ENCODE results near the gene FAR2.
"Not testable (repeated sequence)": the region's sequence is repeated elsewhere in the genome, so short reads cannot be mapped to it uniquely, and the experiment has no call there.

FAR2 gene

DNA sequence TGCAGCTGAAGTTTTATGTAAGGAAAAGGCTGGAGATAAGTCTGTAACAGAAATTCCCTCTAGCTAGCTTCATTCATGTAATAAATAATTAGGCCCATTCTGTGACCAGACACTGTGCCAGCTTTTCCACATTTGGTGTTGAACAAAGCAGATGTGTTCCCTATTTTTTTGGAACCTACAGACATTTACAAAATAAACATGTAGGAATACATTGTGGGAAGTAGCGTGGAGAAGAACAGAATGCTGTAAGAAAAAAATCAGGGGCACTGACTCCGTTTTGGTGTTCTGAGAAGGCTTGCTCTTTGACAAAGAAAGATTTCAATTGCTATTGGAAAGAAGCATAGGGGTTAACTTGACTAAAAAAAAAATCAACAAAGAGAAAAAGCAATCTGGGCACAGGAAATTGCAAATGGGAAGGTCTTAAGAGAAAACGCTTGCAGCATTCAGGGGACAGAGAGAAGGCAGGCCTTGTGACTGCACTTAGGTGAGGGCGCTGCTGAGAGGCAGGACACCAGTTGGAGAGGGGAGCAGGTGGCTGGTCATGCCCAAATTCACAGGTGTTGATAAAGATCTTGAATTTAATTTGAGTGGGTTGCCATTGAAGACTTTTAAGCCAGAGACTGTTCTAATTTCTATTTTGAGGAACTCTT, 4.0 kb downstream of the FAR2 start:
- no peak for DNase-seq (ENCODE audit: low spot score)

DNA sequence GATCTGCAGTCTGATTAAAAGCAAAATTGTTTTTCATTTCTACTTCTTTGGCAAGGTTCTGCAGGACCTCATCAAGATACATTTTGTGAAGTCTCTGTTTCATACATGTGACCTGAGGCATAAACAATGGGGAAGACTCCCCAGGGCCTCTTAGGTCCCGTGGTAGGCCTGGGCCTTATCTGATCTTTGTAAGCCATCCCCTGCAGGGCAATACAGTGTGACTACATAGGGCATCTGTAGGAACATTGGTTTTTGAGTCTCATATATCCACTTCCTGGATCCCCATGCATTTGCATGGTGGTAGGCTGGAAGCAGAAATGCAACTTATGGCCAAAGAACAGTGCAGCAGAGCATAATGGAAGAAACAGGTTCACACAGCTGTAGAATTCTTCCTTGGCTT, 6.0 kb downstream of the FAR2 start:
- DNase-seq (ENCODE audit: low spot score): no peak

- DNase-seq (ENCODE audit: low spot score): no peak
Observed at GRCh38 chr12:29157486-29157946, 8.4 kb downstream of the FAR2 start.

- DNase-seq (ENCODE audit: low spot score): no peak
Observed at GRCh38 chr12:29158115-29158763, 9.2 kb downstream of the FAR2 start.

GRCh38 chr12:29159661-29160060, 10.6 kb downstream of the FAR2 start:
- no peak for DNase-seq (ENCODE audit: low spot score)

GRCh38 chr12:29160230-29160629, 11.2 kb downstream of the FAR2 start:
- no peak for DNase-seq (ENCODE audit: low spot score)

GRCh38 chr12:29163146-29163545, 14.1 kb downstream of the FAR2 start:
- no peak for DNase-seq (ENCODE audit: low spot score)

DNA sequence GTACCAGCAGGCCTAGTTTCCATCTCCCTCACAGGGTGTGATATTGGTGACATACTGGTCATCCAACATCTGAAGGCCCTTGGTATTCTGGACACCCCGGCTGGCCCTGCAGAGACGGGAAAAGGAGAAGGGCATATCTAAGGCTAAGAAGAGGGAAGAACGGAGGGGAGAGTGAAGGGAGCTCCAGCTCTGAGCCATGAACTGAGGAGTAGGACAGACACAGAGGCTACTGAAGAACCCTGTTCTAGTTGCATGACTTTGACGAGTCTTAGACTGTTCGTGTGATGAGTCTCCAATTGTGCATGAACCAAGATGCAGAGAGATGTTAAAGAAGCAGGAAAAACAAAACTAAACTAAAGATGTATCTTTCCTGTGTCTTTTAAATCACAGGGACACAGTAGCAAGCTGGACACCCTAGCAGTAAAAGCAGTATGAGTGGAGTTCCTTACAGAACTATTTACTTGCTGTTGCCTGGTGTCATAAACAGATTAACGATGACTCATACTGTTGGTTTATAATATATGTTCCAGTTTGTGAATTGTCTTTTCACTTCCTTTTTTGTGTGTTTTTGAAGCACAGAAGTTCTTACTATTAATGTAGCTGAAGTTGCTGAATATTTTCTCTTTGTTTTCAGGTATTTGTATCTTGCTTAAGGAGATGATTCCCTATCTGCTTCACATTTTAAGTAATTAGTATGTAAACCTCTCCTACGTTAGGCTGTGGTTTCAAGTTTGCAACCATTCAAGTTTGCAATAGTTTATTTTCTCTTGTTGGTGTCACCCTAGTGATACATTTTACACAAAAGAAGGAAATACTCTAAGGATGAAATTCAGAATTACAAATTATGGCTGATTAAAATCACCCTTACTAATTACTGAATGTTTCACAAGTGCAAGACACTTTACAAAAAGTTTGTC, 15.7 kb downstream of the FAR2 start:
- no peak for DNase-seq (ENCODE audit: low spot score)

GRCh38 chr12:29167445-29167844, 18.4 kb downstream of the FAR2 start:
- no peak for DNase-seq (ENCODE audit: low spot score)

- DNase-seq (ENCODE audit: low spot score): no peak
Observed at GRCh38 chr12:29167988-29168387, 18.9 kb downstream of the FAR2 start.

- DNase-seq (ENCODE audit: low spot score): not testable (repeated sequence)
Observed at GRCh38 chr12:29169978-29170377, 20.9 kb downstream of the FAR2 start.

- DNase-seq (ENCODE audit: low spot score): not testable (repeated sequence)
Observed at GRCh38 chr12:29170478-29171084, 21.5 kb downstream of the FAR2 start.

- no peak for DNase-seq (ENCODE audit: low spot score)
Observed at GRCh38 chr12:29171421-29172258, 22.6 kb downstream of the FAR2 start.

GRCh38 chr12:29176941-29177340, 27.9 kb downstream of the FAR2 start:
- DNase-seq (ENCODE audit: low spot score): no peak

- DNase-seq (ENCODE audit: low spot score): not testable (repeated sequence)
Observed at GRCh38 chr12:29182247-29182646, 33.2 kb downstream of the FAR2 start.

GRCh38 chr12:29187756-29188155, 38.7 kb downstream of the FAR2 start:
- DNase-seq (ENCODE audit: low spot score): no peak

- DNase-seq (ENCODE audit: low spot score): no peak
Observed at GRCh38 chr12:29191267-29191850, 42.3 kb downstream of the FAR2 start.

DNA sequence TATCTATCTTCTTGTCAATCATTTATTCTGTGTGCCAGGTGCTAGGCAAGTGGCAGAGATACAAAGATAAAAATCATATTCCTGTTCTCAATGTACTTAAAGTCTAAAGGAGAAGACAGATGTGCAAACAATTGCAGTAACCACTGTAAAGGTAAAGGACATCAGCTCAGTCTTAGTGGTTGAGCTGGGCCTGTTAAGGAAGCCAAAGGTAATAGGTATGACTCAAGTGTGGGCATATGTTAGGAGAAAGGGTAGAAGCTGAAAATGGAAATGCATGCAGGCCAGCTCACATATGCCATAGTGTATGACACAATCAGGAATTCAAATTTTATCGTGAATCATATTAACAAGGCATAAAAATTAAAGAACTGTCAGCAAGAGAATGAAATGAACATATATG, 49.8 kb downstream of the FAR2 start:
- DNase-seq (ENCODE audit: low spot score): no peak

DNA sequence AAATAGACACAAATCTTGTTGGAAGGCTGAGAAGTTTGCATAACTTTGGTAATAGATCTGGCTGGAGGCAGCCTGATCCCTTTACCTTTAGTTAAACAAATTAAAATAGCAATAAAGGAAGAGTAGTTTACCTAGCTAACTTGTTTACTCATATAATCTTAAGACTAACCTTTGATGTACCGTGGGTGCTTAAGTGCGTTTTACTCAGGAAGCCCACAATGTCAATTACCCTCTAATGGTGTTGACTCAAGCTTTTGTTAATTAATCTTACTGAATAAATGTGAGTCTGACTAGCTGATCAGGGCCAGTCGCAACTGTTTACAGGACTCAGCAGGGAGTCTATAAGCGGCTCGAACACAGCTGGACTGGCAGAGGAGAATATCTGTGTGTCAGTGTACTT, 51.5 kb downstream of the FAR2 start:
- no peak for DNase-seq (ENCODE audit: low spot score)

DNA sequence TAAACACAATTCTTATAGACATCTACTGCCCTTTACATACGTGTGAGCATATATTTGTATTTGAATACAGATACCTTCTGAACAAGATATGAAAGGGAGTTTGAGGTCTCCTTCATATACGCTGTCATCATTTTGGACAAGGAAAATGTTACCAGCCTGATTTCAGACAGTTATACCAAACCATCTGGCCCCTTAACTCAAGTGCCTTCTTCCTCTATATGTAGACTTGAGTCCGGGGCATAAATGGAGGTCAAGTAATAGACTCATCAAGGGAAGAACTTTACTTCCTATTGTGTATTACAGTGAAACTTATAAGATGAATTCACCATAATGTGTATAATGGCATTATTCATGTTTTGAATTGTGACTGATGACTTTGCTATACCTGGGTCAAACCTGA, 52.2 kb downstream of the FAR2 start:
- no peak for DNase-seq (ENCODE audit: low spot score)

DNA sequence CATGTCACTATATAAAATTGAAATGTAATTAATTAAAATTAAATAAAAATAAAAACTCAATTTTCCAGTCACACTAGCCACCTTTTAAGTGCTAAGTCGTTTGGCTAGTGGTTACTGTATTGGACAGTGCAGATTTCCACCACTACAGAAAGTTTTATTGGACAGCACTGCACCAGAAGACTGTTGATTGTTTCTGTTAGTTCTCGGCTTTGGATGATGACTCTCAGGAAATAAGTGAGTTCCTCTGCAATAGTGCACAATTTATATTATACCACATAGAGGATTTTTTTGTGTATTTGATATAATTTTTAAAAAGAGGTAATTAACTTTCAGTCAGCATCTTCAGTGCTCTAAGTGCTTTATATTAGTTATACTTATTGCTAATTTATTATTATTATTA, 52.7 kb downstream of the FAR2 start:
- no peak for DNase-seq (ENCODE audit: low spot score)

All from ecto neural progenitor cell (in vitro differentiated cells).